A549 (cell line): ENCODE data around the gene PREPL. TPM values are rescaled to one million over a fixed set of nuclear protein-coding genes. Genes with fewer than 3 reads are reported as not detected.

Experiments used
- ATAC-seq, 2 experiments: fragments of 200-7000 bp in 1 of 2; fragments of >200 bp in 1 of 2; cut with Nextera tagmentation in 1 of 2; cut with Tn5 transposase in 1 of 2; 3 replicates each; pipeline versions ENCODE4 v1.8.0 to v1.9.1; 2018 to 2020; ENCODE audit warnings: mild to moderate bottlenecking in 1 of 2, moderate library complexity in 1 of 2
- CTCF ChIA-PET: fragments of 300-600 bp; sonication (Branson Sonifier 250); formaldehyde crosslinking; extraction: SDS; loops from one replicate; lab custom pipeline; 2021; ENCODE audit warnings: antibody characterized with exemption, inconsistent platforms; lab: Yijun Ruan, JAX
- POLR2A ChIA-PET: fragments of 350-600 bp; formaldehyde crosslinking; extraction: SDS; loops from one replicate; lab custom pipeline; 2021; ENCODE audit warnings: antibody characterized with exemption, inconsistent platforms; lab: Yijun Ruan, JAX
- DNase-seq, 2 experiments: peaks; one replicate each; pipeline versions ENCODE4 v3.0.0 to v3.0.0-alpha.2; 2011 to 2016; ENCODE audit warnings: low read depth in 1 of 2, low spot score in 1 of 2
- FAIRE-seq: peaks from 2 replicates; lab custom pipeline; 2011; peaks lifted over from hg19 to GRCh38; lab: Jason Lieb, UNC
- H3K27ac ChIP-seq, 2 experiments: fragments of >200 bp; sonication (Bioruptor Twin); formaldehyde crosslinking; 3 replicates each; pipeline ENCODE4 v1.5.1; 2016 to 2017
- H3K4me1 ChIP-seq: fragments of >200 bp; sonication (Bioruptor Twin); formaldehyde crosslinking; 3 replicates; pipeline ENCODE4 v1.6.1; 2016
- H3K4me2 ChIP-seq: fragments of >200 bp; sonication (Bioruptor Twin); formaldehyde crosslinking; 3 replicates; pipeline ENCODE4 v1.6.1; 2016
- H3K4me3 ChIP-seq: fragments of >200 bp; sonication (Bioruptor Twin); formaldehyde crosslinking; 3 replicates; pipeline ENCODE4 v1.5.1; 2016
- H3K9me3 ChIP-seq: fragments of >200 bp; sonication (Bioruptor Twin); formaldehyde crosslinking; 3 replicates; pipeline ENCODE4 v1.6.1; 2016
- CHD2 ChIP-seq: fragments of 150-350 bp; IDR thresholded peaks from 2 replicates; pipeline ENCODE4 v1.6.1; 2014; ENCODE audit warnings: low read length; ENCODE audit not compliant: partially characterized antibody
- CTCF ChIP-seq: fragments of >200 bp; sonication (Bioruptor Twin); formaldehyde crosslinking; IDR thresholded peaks from 3 replicates; pipeline ENCODE4 v1.5.1; 2016
- FOSL2 ChIP-seq, 2 experiments: fragments of 450-650 bp in 1 of 2; fragments of >200 bp in 1 of 2; sonication (Bioruptor Twin) in 1 of 2; formaldehyde crosslinking; IDR thresholded peaks; 2 replicates each; pipeline versions ENCODE4 v1.5.0 to v1.6.1; 2016 to 2020; ENCODE audit warnings: mild to moderate bottlenecking in 1 of 2, moderate library complexity in 1 of 2
- HEYL ChIP-seq: fragments of 250-450 bp; sonication (Bioruptor Pico); IDR thresholded peaks from 2 replicates; pipeline ENCODE4 v1.8.0; 2021; ENCODE audit warnings: mild to moderate bottlenecking, moderate library complexity
- HOXA7 ChIP-seq: fragments of 250-450 bp; sonication (Bioruptor Pico); IDR thresholded peaks from 2 replicates; pipeline ENCODE4 v1.5.0; 2020; ENCODE audit warnings: mild to moderate bottlenecking, moderate library complexity
- HOXB13 ChIP-seq: fragments of 250-450 bp; sonication (Bioruptor Pico); IDR thresholded peaks from 2 replicates; pipeline ENCODE4 v1.5.0; 2020; ENCODE audit warnings: low read depth, mild to moderate bottlenecking, moderate library complexity
- HOXB5 ChIP-seq: fragments of 250-450 bp; sonication (Bioruptor Pico); IDR thresholded peaks from 2 replicates; pipeline ENCODE4 v1.5.0; 2020; ENCODE audit warnings: mild to moderate bottlenecking, moderate library complexity
- JUN ChIP-seq, 2 experiments: fragments of >200 bp; sonication (Bioruptor Twin); formaldehyde crosslinking; IDR thresholded peaks; 2 replicates in 1 of 2; 3 replicates in 1 of 2; pipeline ENCODE4 v1.6.1; 2016 to 2017
- KDM1A ChIP-seq: fragments of 200-600 bp; sonication (generic); IDR thresholded peaks from 2 replicates; pipeline ENCODE4 v1.6.1; 2016; ENCODE audit warnings: low read depth, mild to moderate bottlenecking
- MAFK ChIP-seq: fragments of 450-650 bp; IDR thresholded peaks from 2 replicates; pipeline ENCODE4 v1.6.1; 2014; ENCODE audit not compliant: partially characterized antibody
- MAZ ChIP-seq: fragments of 150-350 bp; IDR thresholded peaks from 2 replicates; pipeline ENCODE4 v1.6.1; 2014; ENCODE audit warnings: antibody characterized with exemption, low read depth, low read length, borderline replicate concordance
- MYC ChIP-seq: IDR thresholded peaks from 2 replicates; pipeline ENCODE4 v1.6.1; 2012; ENCODE audit warnings: mild to moderate bottlenecking, inconsistent platforms, low read length, improper control_type of control experiment, borderline replicate concordance
- RAD21 ChIP-seq, 2 experiments: fragments of >200 bp in 1 of 2; sonication (Bioruptor Twin) in 1 of 2; formaldehyde crosslinking in 1 of 2; IDR thresholded peaks in 1 of 2; conservative IDR thresholded peaks in 1 of 2; 2 replicates in 1 of 2; 3 replicates in 1 of 2; pipeline ENCODE4 v1.6.1; 2012 to 2018; ENCODE audit warnings: inconsistent platforms in 1 of 2
- RARB ChIP-seq: fragments of 250-450 bp; sonication (Bioruptor Pico); IDR thresholded peaks from 2 replicates; pipeline ENCODE4 v1.8.0; 2021; ENCODE audit warnings: mild to moderate bottlenecking, moderate library complexity
- RFX5 ChIP-seq: fragments of 450-650 bp; IDR thresholded peaks from 2 replicates; pipeline ENCODE4 v1.7.1; 2014; ENCODE audit warnings: antibody characterized with exemption, mild to moderate bottlenecking, moderate library complexity
- SMC3 ChIP-seq: fragments of >200 bp; sonication (Bioruptor Twin); formaldehyde crosslinking; IDR thresholded peaks from 3 replicates; pipeline ENCODE4 v1.6.1; 2018; ENCODE audit warnings: inconsistent platforms
- TP53 ChIP-seq: fragments of 250-450 bp; sonication (Bioruptor Pico); IDR thresholded peaks from 2 replicates; pipeline ENCODE4 v1.5.0; 2021; ENCODE audit warnings: mild to moderate bottlenecking, moderate library complexity
- USF2 ChIP-seq: fragments of 450-650 bp; IDR thresholded peaks from 2 replicates; pipeline ENCODE4 v1.6.1; 2014; ENCODE audit warnings: antibody characterized with exemption
- ZC3H11A ChIP-seq: fragments of 450-650 bp; IDR thresholded peaks from 2 replicates; pipeline ENCODE4 v1.6.1; 2014; ENCODE audit warnings: antibody characterized with exemption, mild to moderate bottlenecking
- ZNF302 ChIP-seq: fragments of 250-450 bp; sonication (Bioruptor Pico); IDR thresholded peaks from 2 replicates; pipeline ENCODE4 v1.9.0; 2021; ENCODE audit warnings: inconsistent platforms, mild to moderate bottlenecking, moderate library complexity
- WGBS: methylation state at CpG from one replicate; pipeline ENCODE4 v1.1.6; 2017; ENCODE audit errors: missing lambda C conversion rate; 5-methylcytosine and 5-hydroxymethylcytosine counted together
- polyA plus RNA-seq, 4 experiments: library from polyadenylated mRNA; depleted of rRNA in 3 of 4; stranded (reverse); fragments of >200 nt; fragmentation: RNase III in 1 of 4; extraction: RNeasy Plus Mini Kit Qiagen cat#74134 plus additional on column Dnase treatment in 1 of 4; gene quantifications; 2 replicates in 3 of 4; 3 replicates in 1 of 4; pipeline ENCODE4 v1.2.3, GENCODE V29; 2011 to 2017
- TF ChIP-seq, protein P1 (sequence below): IDR thresholded peaks from 2 replicates; pipeline ENCODE4 v1.6.1; 2012; ENCODE audit warnings: low read depth, borderline replicate concordance

The PREPL gene
- polyA plus RNA-seq, 2 of the 4 experiments (the other 2 are of a cell fraction): 28.7 to 92.7 TPM

- DNase-seq (no peak), FAIRE-seq (no peak), ATAC-seq (no peak)
- POLR2A ChIA-PET: interaction anchor here (0.8 to 1.2 kb wide), 2 partner anchors 12 to 13 kb away, joined by 3 to 5 read pairs; partner anchors contain the start of genes CAMKMT and PREPL
- no peak overlapping the region for H3K4me3 ChIP-seq
- 85% methylated on average over 2 of the region's 2 CpGs for WGBS
- H3K27ac ChIP-seq: no peak overlapping the region
- no peaks in the 10 kb centered on the region for H3K9me3 ChIP-seq
- H3K4me2 ChIP-seq: no peak overlapping the region
- no peak for TF ChIP-seq MYC
- TF ChIP-seq MAFK: no peak
- TF ChIP-seq, protein P1, sequence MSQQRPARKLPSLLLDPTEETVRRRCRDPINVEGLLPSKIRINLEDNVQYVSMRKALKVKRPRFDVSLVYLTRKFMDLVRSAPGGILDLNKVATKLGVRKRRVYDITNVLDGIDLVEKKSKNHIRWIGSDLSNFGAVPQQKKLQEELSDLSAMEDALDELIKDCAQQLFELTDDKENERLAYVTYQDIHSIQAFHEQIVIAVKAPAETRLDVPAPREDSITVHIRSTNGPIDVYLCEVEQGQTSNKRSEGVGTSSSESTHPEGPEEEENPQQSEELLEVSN: no peak
- no peak for TF ChIP-seq HOXB13 (CRISPR knock-in tag)
- no peak for TF ChIP-seq RAD21 (conservative IDR thresholded peaks at IDR 0.05 in 1 of 2, IDR thresholded peaks at IDR 0.05 in 1 of 2)
- no peak for TF ChIP-seq HEYL
- TF ChIP-seq CHD2: no peak
- no peak for TF ChIP-seq JUN (IDR thresholded peaks at IDR 0.05)
- TF ChIP-seq ZNF302 (CRISPR knock-in tag): no peak
- no peak for TF ChIP-seq CTCF
- TF ChIP-seq ZC3H11A: no peak
- CTCF ChIA-PET: interaction anchor here (0.8 to 3.4 kb wide), 3 partner anchors 57 to 304 kb away, joined by 4 to 19 read pairs (median 4); no protein-coding TSS in a partner anchor
- H3K4me1 ChIP-seq: no peaks in the 10 kb centered on the region
Observed at GRCh38 chr2:44348400-44348799, 12.9 kb downstream of the PREPL start.

DNA sequence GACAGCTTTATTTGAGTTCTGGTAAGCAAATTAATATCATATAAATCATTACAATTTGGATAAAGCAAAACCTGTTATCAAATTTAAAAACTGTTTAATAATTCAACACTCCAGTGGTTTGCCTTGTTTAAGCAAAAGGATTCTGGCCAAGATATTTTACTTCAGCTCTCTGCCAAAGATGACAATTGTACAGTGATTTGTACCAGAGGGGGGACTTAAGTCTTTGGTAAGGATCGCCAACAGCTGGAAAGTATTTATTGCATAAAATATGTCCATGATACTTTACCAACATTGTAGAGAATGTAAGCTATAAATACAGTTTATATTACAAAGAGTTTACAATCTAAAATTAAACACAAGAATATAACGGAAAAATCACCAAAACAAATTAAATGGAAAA, 13.8 kb downstream of the PREPL start:
- DNase-seq (no peak), FAIRE-seq (no peak), ATAC-seq (no peak)
- TF ChIP-seq RFX5: no peak
- CTCF ChIA-PET: interaction anchor here (0.6 to 3.4 kb wide), 8 partner anchors 14 to 303 kb away, joined by 3 to 19 read pairs (median 4); partner anchors contain the start of genes CAMKMT and PREPL
- H3K4me2 ChIP-seq: no peak overlapping the region
- H3K4me1 ChIP-seq: no peaks in the 10 kb centered on the region
- 89% methylated on average over 2 of the region's 2 CpGs for whole genome bisulfite sequencing
- H3K27ac ChIP-seq: no peak overlapping the region
- no peaks in the 10 kb centered on the region for H3K9me3 ChIP-seq
- POLR2A ChIA-PET: interaction anchor here (1.4 kb wide), 1 partner anchor 14 kb away, joined by 3 read pairs; the partner anchor contains the start of genes CAMKMT and PREPL
- no peak overlapping the region for H3K4me3 ChIP-seq

- CTCF ChIA-PET: interaction anchor here (0.6 to 2.3 kb wide), 29 partner anchors 9 to 591 kb away, joined by 3 to 22 read pairs (median 5); partner anchors contain the start of genes CAMKMT and PREPL
- Histone ChIP-seq H3K9me3 (no peaks in the 10 kb centered on the region), H3K4me3 (no peak overlapping the region), H3K27ac (no peak overlapping the region), H3K4me2 (no peak overlapping the region), H3K4me1 (no peaks in the 10 kb centered on the region)
- FAIRE-seq: peak; percentile 65
- no peak for TF ChIP-seq FOSL2 (IDR thresholded peaks at IDR 0.05)
- TF ChIP-seq FOSL2 (CRISPR knock-in tag; IDR thresholded peaks at IDR 0.05): no peak
- TF ChIP-seq TP53 (CRISPR knock-in tag): no peak
- no peak for TF ChIP-seq HOXB5 (CRISPR knock-in tag)
- peak; percentile 68 for TF ChIP-seq CTCF
- no peak for TF ChIP-seq HOXA7
- TF ChIP-seq RARB: no peak
- peak; percentile 81 for TF ChIP-seq SMC3
- no peak for TF ChIP-seq USF2
- TF ChIP-seq MAZ: no peak
- no peak for TF ChIP-seq HOXB13 (CRISPR knock-in tag)
- peak; percentile 77 to 93 for TF ChIP-seq RAD21 (conservative IDR thresholded peaks at IDR 0.05 in 1 of 2, IDR thresholded peaks at IDR 0.05 in 1 of 2)
- no peak for TF ChIP-seq KDM1A
- 80% methylated on average over 1 of the region's 1 CpG for WGBS
- peak; percentile 62 to 81; a peak in 3 of 6 replicates for ATAC-seq
- peak; percentile 28 to 66 for DNase-seq
- POLR2A ChIA-PET: no interaction called here
Observed at GRCh38 chr2:44342854-44343253, 18.4 kb downstream of the PREPL start.
